ENCODE results near the gene STX8.

DNA sequence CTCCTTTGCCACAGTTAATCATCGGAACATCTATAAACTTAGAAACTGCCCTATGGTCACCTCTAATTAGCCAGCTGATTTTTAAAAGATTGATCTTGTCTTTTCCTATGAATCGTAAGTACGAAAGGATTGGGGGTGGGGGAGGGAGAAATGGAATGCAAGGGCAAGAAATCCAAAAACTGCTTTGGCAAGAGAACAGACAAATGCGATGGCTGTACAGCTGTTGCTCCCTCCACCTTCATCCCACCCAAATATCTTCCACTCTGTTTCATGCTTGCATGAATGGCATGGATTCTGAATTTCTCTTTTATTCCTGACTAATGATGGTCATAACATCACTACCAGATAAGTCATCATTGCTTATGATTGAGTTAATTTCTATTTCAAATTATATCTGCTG lies 165.7 kb downstream of the STX8 start:
- TF ChIP-seq TAF1 (IDR thresholded peaks at IDR 0.05; ENCODE audit: borderline replicate concordance, low read depth, low read length), result no peak
- TF ChIP-seq POLR2A (IDR thresholded peaks at IDR 0.05; ENCODE audit: low read depth, low read length), result no peak

All from GM12892 (cell line).